A549 (cell line): ENCODE measurements around the gene MRPL20. TPM values are rescaled to one million over a fixed set of nuclear protein-coding genes. Genes with fewer than 3 reads are reported as not detected.

Source experiments
- ATAC-seq, 2 experiments: fragments of 200-7000 bp in 1 of 2; fragments of >200 bp in 1 of 2; cut with Nextera tagmentation in 1 of 2; cut with Tn5 transposase in 1 of 2; 3 replicates each; pipeline versions ENCODE4 v1.8.0 to v1.9.1; 2018 to 2020; ENCODE audit warnings: mild to moderate bottlenecking in 1 of 2, moderate library complexity in 1 of 2
- CTCF ChIA-PET: fragments of 300-600 bp; sonication (Branson Sonifier 250); formaldehyde crosslinking; extraction: SDS; loops from one replicate; lab custom pipeline; 2021; ENCODE audit warnings: antibody characterized with exemption, inconsistent platforms; lab: Yijun Ruan, JAX
- POLR2A ChIA-PET: fragments of 350-600 bp; formaldehyde crosslinking; extraction: SDS; loops from one replicate; lab custom pipeline; 2021; ENCODE audit warnings: antibody characterized with exemption, inconsistent platforms; lab: Yijun Ruan, JAX
- DNase-seq, 2 experiments: peaks; one replicate each; pipeline versions ENCODE4 v3.0.0 to v3.0.0-alpha.2; 2011 to 2016; ENCODE audit warnings: low read depth in 1 of 2, low spot score in 1 of 2
- FAIRE-seq: peaks from 2 replicates; lab custom pipeline; 2011; peaks lifted over from hg19 to GRCh38; lab: Jason Lieb, UNC
- H3K27ac ChIP-seq, 2 experiments: fragments of >200 bp; sonication (Bioruptor Twin); formaldehyde crosslinking; 3 replicates each; pipeline ENCODE4 v1.5.1; 2016 to 2017
- H3K4me1 ChIP-seq: fragments of >200 bp; sonication (Bioruptor Twin); formaldehyde crosslinking; 3 replicates; pipeline ENCODE4 v1.6.1; 2016
- H3K4me2 ChIP-seq: fragments of >200 bp; sonication (Bioruptor Twin); formaldehyde crosslinking; 3 replicates; pipeline ENCODE4 v1.6.1; 2016
- H3K4me3 ChIP-seq: fragments of >200 bp; sonication (Bioruptor Twin); formaldehyde crosslinking; 3 replicates; pipeline ENCODE4 v1.5.1; 2016
- H3K9me3 ChIP-seq: fragments of >200 bp; sonication (Bioruptor Twin); formaldehyde crosslinking; 3 replicates; pipeline ENCODE4 v1.6.1; 2016
- CBX8 ChIP-seq: fragments of 200-600 bp; sonication (generic); IDR thresholded peaks from 2 replicates; pipeline ENCODE4 v1.6.1; 2016
- CHD2 ChIP-seq: fragments of 150-350 bp; IDR thresholded peaks from 2 replicates; pipeline ENCODE4 v1.6.1; 2014; ENCODE audit warnings: low read length; ENCODE audit not compliant: partially characterized antibody
- CHD4 ChIP-seq: fragments of 200-600 bp; sonication (generic); IDR thresholded peaks from 2 replicates; pipeline ENCODE4 v1.6.1; 2016; ENCODE audit warnings: antibody characterized with exemption, mild to moderate bottlenecking, borderline replicate concordance
- CTCF ChIP-seq: fragments of >200 bp; sonication (Bioruptor Twin); formaldehyde crosslinking; IDR thresholded peaks from 3 replicates; pipeline ENCODE4 v1.5.1; 2016
- EHMT2 ChIP-seq: fragments of 200-600 bp; sonication (generic); IDR thresholded peaks from 2 replicates; pipeline ENCODE4 v1.6.1; 2016; ENCODE audit warnings: antibody characterized with exemption, low read depth, mild to moderate bottlenecking, moderate library complexity
- FOSL2 ChIP-seq, 2 experiments: fragments of 450-650 bp in 1 of 2; fragments of >200 bp in 1 of 2; sonication (Bioruptor Twin) in 1 of 2; formaldehyde crosslinking; IDR thresholded peaks; 2 replicates each; pipeline versions ENCODE4 v1.5.0 to v1.6.1; 2016 to 2020; ENCODE audit warnings: mild to moderate bottlenecking in 1 of 2, moderate library complexity in 1 of 2
- FOXS1 ChIP-seq: fragments of 250-450 bp; sonication (Bioruptor Pico); IDR thresholded peaks from 2 replicates; pipeline ENCODE4 v1.5.0; 2020; ENCODE audit warnings: mild to moderate bottlenecking, moderate library complexity
- GATA3 ChIP-seq: IDR thresholded peaks from 2 replicates; pipeline ENCODE4 v1.6.1; 2012; ENCODE audit warnings: borderline replicate concordance
- HDAC2 ChIP-seq: fragments of 200-600 bp; sonication (generic); IDR thresholded peaks from 2 replicates; pipeline ENCODE4 v1.6.1; 2016
- JUN ChIP-seq, 2 experiments: fragments of >200 bp; sonication (Bioruptor Twin); formaldehyde crosslinking; IDR thresholded peaks; 2 replicates in 1 of 2; 3 replicates in 1 of 2; pipeline ENCODE4 v1.6.1; 2016 to 2017
- KDM1A ChIP-seq: fragments of 200-600 bp; sonication (generic); IDR thresholded peaks from 2 replicates; pipeline ENCODE4 v1.6.1; 2016; ENCODE audit warnings: low read depth, mild to moderate bottlenecking
- KDM5A ChIP-seq: fragments of 200-600 bp; sonication (generic); IDR thresholded peaks from 2 replicates; pipeline ENCODE4 v1.6.1; 2016; ENCODE audit warnings: antibody characterized with exemption, mild to moderate bottlenecking
- NFE2L2 ChIP-seq: fragments of 150-350 bp; conservative IDR thresholded peaks from 2 replicates; pipeline ENCODE4 v1.6.1; 2014; ENCODE audit warnings: low read length
- NPAS2 ChIP-seq: fragments of 250-450 bp; sonication (Bioruptor Pico); IDR thresholded peaks from 2 replicates; pipeline ENCODE4 v1.8.0; 2022; ENCODE audit warnings: mild to moderate bottlenecking, moderate library complexity, borderline replicate concordance
- POLR2AphosphoS2 ChIP-seq: conservative IDR thresholded peaks from 2 replicates; pipeline ENCODE4 v1.6.1; 2012; ENCODE audit warnings: low read length, improper control_type of control experiment, inconsistent platforms
- RARB ChIP-seq: fragments of 250-450 bp; sonication (Bioruptor Pico); IDR thresholded peaks from 2 replicates; pipeline ENCODE4 v1.8.0; 2021; ENCODE audit warnings: mild to moderate bottlenecking, moderate library complexity
- RNF2 ChIP-seq: fragments of 200-600 bp; sonication (generic); IDR thresholded peaks from 2 replicates; pipeline ENCODE4 v1.6.1; 2016; ENCODE audit warnings: low read depth, mild to moderate bottlenecking, antibody characterized with exemption, moderate library complexity, borderline replicate concordance
- TFCP2L1 ChIP-seq: fragments of 250-450 bp; sonication (Bioruptor Pico); IDR thresholded peaks from 2 replicates; pipeline ENCODE4 v1.5.0; 2021; ENCODE audit warnings: mild to moderate bottlenecking
- TP53 ChIP-seq: fragments of 250-450 bp; sonication (Bioruptor Pico); IDR thresholded peaks from 2 replicates; pipeline ENCODE4 v1.5.0; 2021; ENCODE audit warnings: mild to moderate bottlenecking, moderate library complexity
- ZC3H11A ChIP-seq: fragments of 450-650 bp; IDR thresholded peaks from 2 replicates; pipeline ENCODE4 v1.6.1; 2014; ENCODE audit warnings: antibody characterized with exemption, mild to moderate bottlenecking
- WGBS: methylation state at CpG from one replicate; pipeline ENCODE4 v1.1.6; 2017; ENCODE audit errors: missing lambda C conversion rate; 5-methylcytosine and 5-hydroxymethylcytosine counted together
- polyA plus RNA-seq, 4 experiments: library from polyadenylated mRNA; depleted of rRNA in 3 of 4; stranded (reverse); fragments of >200 nt; fragmentation: RNase III in 1 of 4; extraction: RNeasy Plus Mini Kit Qiagen cat#74134 plus additional on column Dnase treatment in 1 of 4; gene quantifications; 2 replicates in 3 of 4; 3 replicates in 1 of 4; pipeline ENCODE4 v1.2.3, GENCODE V29; 2011 to 2017
- TF ChIP-seq, protein P1 (sequence below): fragments of 450-650 bp; IDR thresholded peaks from 2 replicates; pipeline ENCODE4 v1.6.1; 2014; ENCODE audit warnings: antibody characterized with exemption
- TF ChIP-seq, protein P2 (sequence below): fragments of >200 bp; sonication (Bioruptor Twin); formaldehyde crosslinking; IDR thresholded peaks from 3 replicates; pipeline ENCODE4 v1.6.1; 2016
- TF ChIP-seq, protein P3 (sequence below): fragments of 250-450 bp; sonication (Bioruptor Pico); IDR thresholded peaks from 2 replicates; pipeline ENCODE4 v1.5.0; 2020; ENCODE audit warnings: low read depth, mild to moderate bottlenecking, moderate library complexity
- TF ChIP-seq, protein P4 (sequence below): IDR thresholded peaks from 2 replicates; pipeline ENCODE4 v1.6.1; 2012; ENCODE audit warnings: low read depth, borderline replicate concordance

MRPL20 gene
- polyA plus RNA-seq, 2 of the 4 experiments (the other 2 are of a cell fraction): 158 to 163 TPM

DNA sequence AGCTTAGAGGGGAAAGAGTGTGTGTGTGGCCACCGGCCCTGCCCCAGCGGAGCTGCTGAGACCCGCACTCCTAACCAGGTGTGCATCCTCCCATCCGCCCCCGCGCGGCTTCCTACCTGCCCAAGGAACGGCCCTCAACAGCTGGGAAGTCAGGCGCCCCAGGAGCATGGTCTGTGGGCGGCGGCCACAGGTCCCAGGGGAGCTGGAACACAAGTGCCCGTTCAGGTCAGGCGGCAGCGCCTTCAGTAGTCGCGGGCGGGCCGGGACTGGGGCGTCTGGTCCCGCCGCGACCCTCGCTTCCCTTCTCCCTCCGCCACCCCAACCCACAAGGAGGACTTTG is 32.5 kb downstream of the MRPL20 start:
- Histone ChIP-seq H3K27ac (peak overlapping the region; percentile 96 to 98), H3K4me3 (peak overlapping the region; percentile 94), H3K4me2 (peak overlapping the region; percentile 89), H3K4me1 (peaks cover 14% of the 10 kb centered on the region), H3K9me3 (no peaks in the 10 kb centered on the region)
- ChIA-PET POLR2A (interaction anchor here (0.6 to 2.3 kb wide), 5 partner anchors 10 to 130 kb away, joined by 3 to 20 read pairs (median 5); partner anchors contain the start of gene CCNL2), CTCF (interaction anchor here (0.6 to 2.6 kb wide), 8 partner anchors 9 to 130 kb away, joined by 3 to 10 read pairs (median 4); partner anchors contain the start of gene DVL1)
- DNase-seq (no peak), FAIRE-seq (no peak), ATAC-seq (peak; percentile 0 to 2; a peak in 2 of 6 replicates)
- WGBS: 0% methylated on average over 1 of the region's 24 CpGs
- no peak for TF ChIP-seq ZC3H11A
- no peak for TF ChIP-seq HDAC2
- TF ChIP-seq, protein P1, sequence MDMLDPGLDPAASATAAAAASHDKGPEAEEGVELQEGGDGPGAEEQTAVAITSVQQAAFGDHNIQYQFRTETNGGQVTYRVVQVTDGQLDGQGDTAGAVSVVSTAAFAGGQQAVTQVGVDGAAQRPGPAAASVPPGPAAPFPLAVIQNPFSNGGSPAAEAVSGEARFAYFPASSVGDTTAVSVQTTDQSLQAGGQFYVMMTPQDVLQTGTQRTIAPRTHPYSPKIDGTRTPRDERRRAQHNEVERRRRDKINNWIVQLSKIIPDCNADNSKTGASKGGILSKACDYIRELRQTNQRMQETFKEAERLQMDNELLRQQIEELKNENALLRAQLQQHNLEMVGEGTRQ: no peak
- TF ChIP-seq CHD2: no peak
- no peak for TF ChIP-seq NFE2L2

- Histone ChIP-seq H3K9me3 (no peaks in the 10 kb centered on the region), H3K27ac (peak overlapping the region; percentile 96 to 98), H3K4me2 (peak overlapping the region; percentile 89), H3K4me3 (peak overlapping the region; percentile 94), H3K4me1 (peaks cover 14% of the 10 kb centered on the region)
- WGBS: 70% methylated on average over 28 of the region's 52 CpGs
- ATAC-seq (no peak), DNase-seq (no peak), FAIRE-seq (no peak)
- POLR2A ChIA-PET: interaction anchor here (2.3 kb wide), 1 partner anchor 25 kb away, joined by 20 read pairs; the partner anchor contains the start of gene CCNL2
- TF ChIP-seq FOXS1 (no peak), CTCF (no peak), GATA3 (no peak), CBX8 (no peak), POLR2AphosphoS2 (no peak), CHD4 (no peak), EHMT2 (no peak), TP53 (CRISPR knock-in tag) (no peak)
- TF ChIP-seq, protein P2, sequence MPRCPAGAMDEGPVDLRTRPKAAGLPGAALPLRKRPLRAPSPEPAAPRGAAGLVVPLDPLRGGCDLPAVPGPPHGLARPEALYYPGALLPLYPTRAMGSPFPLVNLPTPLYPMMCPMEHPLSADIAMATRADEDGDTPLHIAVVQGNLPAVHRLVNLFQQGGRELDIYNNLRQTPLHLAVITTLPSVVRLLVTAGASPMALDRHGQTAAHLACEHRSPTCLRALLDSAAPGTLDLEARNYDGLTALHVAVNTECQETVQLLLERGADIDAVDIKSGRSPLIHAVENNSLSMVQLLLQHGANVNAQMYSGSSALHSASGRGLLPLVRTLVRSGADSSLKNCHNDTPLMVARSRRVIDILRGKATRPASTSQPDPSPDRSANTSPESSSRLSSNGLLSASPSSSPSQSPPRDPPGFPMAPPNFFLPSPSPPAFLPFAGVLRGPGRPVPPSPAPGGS: no peak
- CTCF ChIA-PET: interaction anchor here (1.3 to 3.2 kb wide), 9 partner anchors 9 to 132 kb away, joined by 3 to 35 read pairs (median 5); partner anchors contain the start of gene DVL1
Observed at GRCh38 chr1:1373815-1374588, 33.1 kb downstream of the MRPL20 start.

GRCh38 chr1:1373051-1373814 is 33.9 kb downstream of the MRPL20 start:
- no peak for FAIRE-seq
- ATAC-seq: no peak
- DNase-seq: no peak
- Histone ChIP-seq H3K4me3 (peak overlapping the region; percentile 94; the same call in 2 of the 3 replicates), H3K9me3 (no peaks in the 10 kb centered on the region), H3K27ac (no peak overlapping the region), H3K4me2 (peak overlapping the region; percentile 89)
- ChIA-PET CTCF (interaction anchor here (1.1 to 6.1 kb wide), 16 partner anchors 8 to 133 kb away, joined by 3 to 73 read pairs (median 6); partner anchors contain the start of gene DVL1), POLR2A (no interaction called here)
- 86% methylated on average over 20 of the region's 26 CpGs for WGBS
- no peak for TF ChIP-seq NPAS2 (CRISPR knock-in tag)
- no peak for TF ChIP-seq JUN (IDR thresholded peaks at IDR 0.05)
- TF ChIP-seq RARB (CRISPR knock-in tag): no peak
- no peak for TF ChIP-seq KDM5A
- TF ChIP-seq TFCP2L1: no peak
- no peak for TF ChIP-seq RNF2
- TF ChIP-seq, protein P3, sequence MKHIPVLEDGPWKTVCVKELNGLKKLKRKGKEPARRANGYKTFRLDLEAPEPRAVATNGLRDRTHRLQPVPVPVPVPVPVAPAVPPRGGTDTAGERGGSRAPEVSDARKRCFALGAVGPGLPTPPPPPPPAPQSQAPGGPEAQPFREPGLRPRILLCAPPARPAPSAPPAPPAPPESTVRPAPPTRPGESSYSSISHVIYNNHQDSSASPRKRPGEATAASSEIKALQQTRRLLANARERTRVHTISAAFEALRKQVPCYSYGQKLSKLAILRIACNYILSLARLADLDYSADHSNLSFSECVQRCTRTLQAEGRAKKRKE (CRISPR knock-in tag): no peak
- no peak for TF ChIP-seq TP53 (CRISPR knock-in tag)
- TF ChIP-seq FOSL2 (IDR thresholded peaks at IDR 0.05): no peak
- no peak for TF ChIP-seq FOSL2 (CRISPR knock-in tag; IDR thresholded peaks at IDR 0.05)
- no peak for TF ChIP-seq GATA3
- no peak for TF ChIP-seq CHD2
- no peak for TF ChIP-seq KDM1A
- TF ChIP-seq, protein P4, sequence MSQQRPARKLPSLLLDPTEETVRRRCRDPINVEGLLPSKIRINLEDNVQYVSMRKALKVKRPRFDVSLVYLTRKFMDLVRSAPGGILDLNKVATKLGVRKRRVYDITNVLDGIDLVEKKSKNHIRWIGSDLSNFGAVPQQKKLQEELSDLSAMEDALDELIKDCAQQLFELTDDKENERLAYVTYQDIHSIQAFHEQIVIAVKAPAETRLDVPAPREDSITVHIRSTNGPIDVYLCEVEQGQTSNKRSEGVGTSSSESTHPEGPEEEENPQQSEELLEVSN: no peak
- TF ChIP-seq, all 56 proteins: peak for 0
- H3K4me1 ChIP-seq: peaks cover 14% of the 10 kb centered on the region
